HepG2 (cell line): ENCODE results near the gene PRR11. TPM values are rescaled to one million over a fixed set of nuclear protein-coding genes. Genes with fewer than 3 reads are reported as not detected.

ENCODE experiments used
- ATF4 ChIP-seq, 2 experiments: fragments of 450-650 bp in 1 of 2; sonication (generic) in 1 of 2; formaldehyde crosslinking; IDR thresholded peaks; 2 replicates each; pipeline versions ENCODE4 v1.5.0 to v1.8.0; 2020 to 2022; ENCODE audit warnings: mild to moderate bottlenecking in 1 of 2, missing genetic modification reagents in 1 of 2
- EHMT2 ChIP-seq: fragments of 200-600 bp; sonication (generic); IDR thresholded peaks from 2 replicates; pipeline ENCODE4 v1.7.0; 2017; ENCODE audit warnings: antibody characterized with exemption, low read depth, low read length, borderline replicate concordance
- FLYWCH1 ChIP-seq: sonication (generic); formaldehyde crosslinking; IDR thresholded peaks from 2 replicates; pipeline ENCODE4 v1.8.1; 2023; ENCODE audit warnings: mild to moderate bottlenecking, missing genetic modification reagents
- MLXIP ChIP-seq: sonication (generic); formaldehyde crosslinking; IDR thresholded peaks from 2 replicates; pipeline ENCODE4 v1.9.0; 2021; ENCODE audit warnings: missing genetic modification reagents, borderline replicate concordance
- MTF2 ChIP-seq: sonication (generic); formaldehyde crosslinking; IDR thresholded peaks from 2 replicates; pipeline ENCODE4 v1.5.0; 2020; ENCODE audit warnings: missing genetic modification reagents, borderline replicate concordance
- NFE2 ChIP-seq: sonication (generic); formaldehyde crosslinking; IDR thresholded peaks from 2 replicates; pipeline ENCODE4 v1.4.0; 2020; ENCODE audit warnings: missing genetic modification reagents
- NRL ChIP-seq: sonication (generic); formaldehyde crosslinking; IDR thresholded peaks from 2 replicates; pipeline ENCODE4 v1.5.0; 2020; ENCODE audit warnings: missing genetic modification reagents, mild to moderate bottlenecking, moderate library complexity, borderline replicate concordance
- PAWR ChIP-seq: sonication (generic); formaldehyde crosslinking; IDR thresholded peaks from 2 replicates; pipeline ENCODE4 v1.4.0; 2020; ENCODE audit warnings: missing genetic modification reagents, mild to moderate bottlenecking, borderline replicate concordance
- REL ChIP-seq: sonication (generic); formaldehyde crosslinking; conservative IDR thresholded peaks from 2 replicates; pipeline ENCODE4 v1.8.0; 2022; ENCODE audit warnings: mild to moderate bottlenecking, missing genetic modification reagents, moderate library complexity
- SMC3 ChIP-seq: IDR thresholded peaks from 2 replicates; pipeline ENCODE4 v1.6.1; 2011; ENCODE audit warnings: low read length, improper control_type of control experiment
- YEATS2 ChIP-seq: sonication (generic); formaldehyde crosslinking; IDR thresholded peaks from 2 replicates; pipeline ENCODE4 v1.4.0; 2020; ENCODE audit warnings: missing genetic modification reagents, borderline replicate concordance
- ZBTB26 ChIP-seq: IDR thresholded peaks from 2 replicates; pipeline ENCODE4 v1.6.1; 2016; ENCODE audit warnings: missing compliant biosample characterization, missing genetic modification reagents, borderline replicate concordance
- ZBTB38 ChIP-seq: sonication (generic); formaldehyde crosslinking; IDR thresholded peaks from 2 replicates; pipeline ENCODE4 v1.5.1; 2020; ENCODE audit warnings: mild to moderate bottlenecking, missing genetic modification reagents
- ZC3H4 ChIP-seq: sonication (generic); formaldehyde crosslinking; IDR thresholded peaks from 2 replicates; pipeline ENCODE4 v1.4.0; 2020; ENCODE audit warnings: missing genetic modification reagents, borderline replicate concordance
- ZFX ChIP-seq: sonication (generic); formaldehyde crosslinking; IDR thresholded peaks from 2 replicates; pipeline ENCODE4 v1.4.0; 2020; ENCODE audit warnings: mild to moderate bottlenecking, low read depth, missing genetic modification reagents, moderate library complexity
- ZNF180 ChIP-seq: sonication (generic); formaldehyde crosslinking; IDR thresholded peaks from 2 replicates; pipeline ENCODE4 v1.4.0; 2020; ENCODE audit warnings: low read depth, missing genetic modification reagents, borderline replicate concordance
- ZNF253 ChIP-seq: sonication (generic); formaldehyde crosslinking; IDR thresholded peaks from 2 replicates; pipeline ENCODE4 v1.8.0; 2022; ENCODE audit warnings: mild to moderate bottlenecking, missing genetic modification reagents, borderline replicate concordance
- ZNF354B ChIP-seq: sonication (generic); formaldehyde crosslinking; IDR thresholded peaks from 2 replicates; pipeline ENCODE4 v1.8.0; 2022; ENCODE audit warnings: mild to moderate bottlenecking, missing genetic modification reagents
- ZNF580 ChIP-seq: IDR thresholded peaks from 2 replicates; pipeline ENCODE4 v1.6.1; 2016; ENCODE audit warnings: low read depth, borderline replicate concordance
- ZNF614 ChIP-seq: IDR thresholded peaks from 2 replicates; pipeline ENCODE4 v1.6.1; 2018; ENCODE audit warnings: missing biosample characterization, missing genetic modification reagents, inconsistent platforms, borderline replicate concordance
- ZNF660 ChIP-seq: sonication (generic); formaldehyde crosslinking; IDR thresholded peaks from 2 replicates; pipeline ENCODE4 v1.5.1; 2020; ENCODE audit warnings: mild to moderate bottlenecking, low read depth, missing genetic modification reagents, borderline replicate concordance
- ZNF678 ChIP-seq: sonication (generic); formaldehyde crosslinking; IDR thresholded peaks from 2 replicates; pipeline ENCODE4 v1.4.0; 2020; ENCODE audit warnings: mild to moderate bottlenecking, missing genetic modification reagents
- ZNF781 ChIP-seq: sonication (generic); formaldehyde crosslinking; IDR thresholded peaks from 2 replicates; pipeline ENCODE4 v1.5.1; 2020; ENCODE audit warnings: borderline replicate concordance, mild to moderate bottlenecking, missing genetic modification reagents; ENCODE audit errors: not compliant biosample characterization
- ZNF788 ChIP-seq: sonication (generic); formaldehyde crosslinking; IDR thresholded peaks from 2 replicates; pipeline ENCODE4 v1.5.0; 2020; ENCODE audit warnings: mild to moderate bottlenecking, missing genetic modification reagents, borderline replicate concordance
- ZSCAN9 ChIP-seq: IDR thresholded peaks from 2 replicates; pipeline ENCODE4 v1.6.1; 2016; ENCODE audit warnings: borderline replicate concordance
- polyA plus RNA-seq, 8 experiments: library from polyadenylated mRNA; depleted of rRNA in 3 of 8; stranded (reverse) in 7 of 8; unstranded in 1 of 8; fragments of >200 nt; fragmentation: Illumina TruSeq in 4 of 8; extraction: Trizol in 4 of 8; gene quantifications; 2 replicates each; pipeline versions ENCODE4 v1.2.1 to v1.2.3, GENCODE V29; 2011 to 2016; ENCODE audit warnings: low read depth in 4 of 8, missing spikeins in 1 of 8, mixed read lengths in 1 of 8; ENCODE audit not compliant: insufficient read depth in 1 of 8
- total RNA-seq, 5 experiments: library from RNA; depleted of rRNA; stranded (reverse); fragments of >200 nt; fragmentation: Illumina TruSeq; extraction: Trizol; gene quantifications; 2 replicates each; pipeline ENCODE4 v1.2.3, GENCODE V29; 2016; ENCODE audit warnings: low read depth in 1 of 5

PRR11 gene
- total and polyA plus RNA-seq, 2 of the 13 experiments (the other 11 are each of a cell fraction or from before 2014, with no cell fraction given), result 35.7 to 39.2 TPM

- TF ChIP-seq MLXIP (CRISPR knock-in tag) (no peak), ZNF180 (CRISPR knock-in tag) (no peak), REL (CRISPR knock-in tag) (peak; percentile 99), ZNF678 (CRISPR knock-in tag) (no peak), ZC3H4 (no peak; the same call in 1 of the 2 replicates), YEATS2 (CRISPR knock-in tag) (no peak), ZSCAN9 (CRISPR knock-in tag) (no peak), PAWR (no peak), NRL (CRISPR knock-in tag) (no peak), ZNF788 (no peak), ZNF614 (no peak), MTF2 (CRISPR knock-in tag) (no peak), ZNF354B (CRISPR knock-in tag) (0 out of 2 replicates have a peak, but pooled peaks have one; percentile 36), ZFX (CRISPR knock-in tag) (no peak; the same call in 1 of the 2 replicates), NFE2 (CRISPR knock-in tag) (no peak), ATF4 (CRISPR knock-in tag; IDR thresholded peaks at IDR 0.05) (peak in 1 of 2 experiments; percentile 82; a peak in 2 of 4 replicates), ZNF781 (CRISPR knock-in tag) (no peak), EHMT2 (no peak), SMC3 (no peak), ZNF580 (CRISPR knock-in tag) (no peak), ZBTB26 (no peak), ZBTB38 (CRISPR knock-in tag) (no peak), FLYWCH1 (CRISPR knock-in tag) (no peak), ZNF660 (CRISPR knock-in tag) (no peak), ZNF253 (CRISPR knock-in tag) (peak; percentile 94)
- TF ChIP-seq, all 625 proteins: peak for 102
These were observed at the start of gene PRR11 (continued) for GRCh38 chr17:59155439-59156177.
